ENCODE data around the gene HPS3. TPM values are rescaled to one million over a fixed set of nuclear protein-coding genes. Genes with fewer than 3 reads are reported as not detected.
"Not testable (repeated sequence)": the region's sequence is repeated elsewhere in the genome, so short reads cannot be mapped to it uniquely, and the experiment has no call there.

Gene HPS3
- polyA plus RNA-seq, 1 donor: 13.5 TPM

- no peak for DNase-seq
Observed at GRCh38 chr3:149195221-149195620, 65.8 kb downstream of the HPS3 start.

DNA sequence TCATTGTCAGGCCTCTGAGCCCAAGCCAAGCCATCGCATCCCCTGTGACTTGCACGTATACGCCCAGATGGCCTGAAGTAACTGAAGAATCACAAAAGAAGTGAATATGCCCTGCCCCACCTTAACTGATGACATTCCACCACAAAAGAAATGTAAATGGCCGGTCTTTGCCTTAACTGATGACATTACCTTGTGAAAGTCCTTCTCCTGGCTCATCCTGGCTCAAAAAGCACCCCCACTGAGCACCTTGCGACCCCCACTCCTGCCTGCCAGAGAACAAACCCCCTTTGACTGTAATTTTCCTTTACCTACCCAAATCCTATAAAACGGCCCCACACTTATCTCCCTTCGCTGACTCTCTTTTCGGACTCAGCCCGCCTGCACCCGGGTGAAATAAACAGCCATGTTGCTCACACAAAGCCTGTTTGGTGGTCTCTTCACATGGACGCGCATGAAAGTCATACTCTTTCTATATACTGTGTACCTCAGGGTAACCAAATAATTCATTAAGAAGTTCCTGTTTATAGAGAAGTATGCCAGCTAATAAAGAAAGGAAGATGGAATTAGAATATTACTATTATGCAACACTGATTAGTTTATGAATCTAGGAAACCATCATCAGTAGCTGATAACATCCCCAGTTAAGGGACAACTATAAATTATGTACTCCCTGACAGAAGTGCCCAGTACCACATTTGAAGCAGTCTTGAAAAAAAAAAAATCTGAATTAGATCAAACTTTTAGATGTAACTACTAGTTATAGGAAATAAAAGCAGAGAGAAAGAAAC is 67.6 kb downstream of the HPS3 start:
- DNase-seq: not testable (repeated sequence)

DNA sequence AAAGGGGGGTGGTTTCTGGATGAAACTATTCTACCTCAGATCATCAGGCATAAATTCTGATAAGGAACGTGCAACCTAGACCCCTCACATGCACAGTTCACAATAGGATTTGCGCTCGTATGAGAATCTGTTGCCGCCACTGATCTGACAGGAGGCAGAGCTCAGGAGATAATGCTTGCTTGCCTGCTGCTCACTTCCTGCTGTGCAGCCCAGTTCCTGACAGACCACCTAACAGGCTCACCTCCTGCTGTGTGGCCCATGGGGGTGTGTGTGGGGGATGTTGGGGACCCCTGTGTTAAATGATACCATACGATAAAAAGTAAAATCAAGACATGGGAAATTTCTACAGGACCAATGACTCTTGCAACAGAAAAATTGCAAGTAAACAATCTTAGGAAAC is 68.2 kb downstream of the HPS3 start:
- no peak for DNase-seq

- DNase-seq: no peak
Observed at GRCh38 chr3:149198611-149199010, 69.2 kb downstream of the HPS3 start.

- no peak for DNase-seq
Observed at GRCh38 chr3:149199474-149199873, 70.0 kb downstream of the HPS3 start.

DNA sequence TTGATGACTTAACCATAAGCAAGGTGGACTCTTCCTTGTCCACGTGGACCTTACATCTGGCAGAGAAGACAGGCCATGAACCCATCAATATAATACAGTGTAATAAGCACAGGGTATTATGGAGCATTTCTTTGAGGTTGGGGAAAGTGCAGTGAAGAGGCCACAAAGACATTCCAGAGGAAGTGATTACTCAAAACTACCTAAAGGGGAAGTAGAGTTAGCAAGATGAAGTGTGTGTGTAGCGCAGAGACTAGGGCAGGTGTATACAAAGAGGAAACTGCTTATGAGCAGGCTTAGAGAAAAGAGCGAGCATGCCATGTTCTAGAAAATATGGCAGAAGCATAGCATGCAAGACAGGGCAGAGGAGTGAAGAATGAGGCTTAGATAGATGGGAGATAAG is 74.3 kb downstream of the HPS3 start:
- DNase-seq: no peak

GRCh38 chr3:149204390-149204991 is 75.1 kb downstream of the HPS3 start:
- DNase-seq: no peak

DNA sequence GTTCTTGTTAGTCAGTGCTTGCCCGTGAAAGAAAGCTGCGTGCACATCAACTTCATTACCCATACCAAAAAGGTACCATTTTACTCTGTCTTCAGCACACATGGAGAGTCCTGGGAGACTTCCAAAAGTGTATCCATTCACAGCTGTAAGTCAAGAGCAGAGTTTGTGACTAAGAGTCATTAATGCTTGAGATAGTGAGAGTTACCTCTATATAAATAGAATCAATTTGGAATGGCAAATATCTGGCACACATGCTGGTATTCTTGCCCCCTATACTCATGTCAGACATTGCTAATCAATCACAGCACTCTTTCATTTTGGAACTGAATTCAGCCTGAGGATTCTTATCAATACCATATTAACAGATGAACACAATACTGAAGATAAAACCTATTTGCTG is 78.0 kb downstream of the HPS3 start:
- DNase-seq: no peak

GRCh38 chr3:149209431-149209830 is 80.0 kb downstream of the HPS3 start:
- no peak for DNase-seq

- no peak for DNase-seq
Observed at GRCh38 chr3:149212386-149212785, 82.9 kb downstream of the HPS3 start.

DNA sequence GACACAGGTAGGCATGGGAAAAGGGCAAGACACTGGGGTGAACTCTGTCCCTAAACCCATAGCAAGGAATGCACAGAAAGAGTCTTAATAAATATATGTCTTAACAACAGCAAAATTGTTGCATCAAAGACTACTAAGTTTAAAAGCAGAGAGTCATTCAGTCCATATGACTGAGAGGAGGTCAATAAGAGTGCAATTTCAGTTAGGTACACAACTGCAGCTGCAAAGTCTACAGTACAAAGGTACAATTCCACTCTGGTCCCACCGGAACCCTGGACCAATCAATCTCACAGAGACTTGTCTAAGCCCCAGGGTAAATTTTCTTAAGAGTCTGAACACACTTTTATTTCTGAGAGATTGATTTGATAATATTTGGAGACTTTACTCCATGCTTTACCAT is 85.3 kb downstream of the HPS3 start:
- no peak for DNase-seq

DNA sequence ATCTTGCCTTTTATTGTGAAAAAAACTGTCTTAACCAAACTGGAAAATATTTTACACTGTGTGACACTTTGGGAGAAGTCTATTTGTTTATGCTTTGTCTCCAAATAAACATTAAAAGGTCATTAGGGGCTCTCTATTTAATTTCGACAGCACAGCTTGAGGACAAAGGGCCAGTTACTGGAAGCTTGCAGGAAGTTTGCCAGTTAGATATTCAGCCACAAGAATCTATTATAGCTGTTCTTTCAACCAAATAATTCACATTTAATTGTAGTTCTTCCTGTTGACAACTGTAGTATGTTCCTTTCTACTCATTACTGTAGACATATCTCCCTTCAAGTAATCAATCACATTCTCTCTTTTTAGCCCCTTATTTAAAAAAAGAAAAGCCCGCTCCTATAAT is 86.1 kb downstream of the HPS3 start:
- DNase-seq: no peak

GRCh38 chr3:149216193-149216869 is 86.9 kb downstream of the HPS3 start:
- DNase-seq: no peak

GRCh38 chr3:149217347-149217746 is 87.9 kb downstream of the HPS3 start:
- DNase-seq: no peak

DNA sequence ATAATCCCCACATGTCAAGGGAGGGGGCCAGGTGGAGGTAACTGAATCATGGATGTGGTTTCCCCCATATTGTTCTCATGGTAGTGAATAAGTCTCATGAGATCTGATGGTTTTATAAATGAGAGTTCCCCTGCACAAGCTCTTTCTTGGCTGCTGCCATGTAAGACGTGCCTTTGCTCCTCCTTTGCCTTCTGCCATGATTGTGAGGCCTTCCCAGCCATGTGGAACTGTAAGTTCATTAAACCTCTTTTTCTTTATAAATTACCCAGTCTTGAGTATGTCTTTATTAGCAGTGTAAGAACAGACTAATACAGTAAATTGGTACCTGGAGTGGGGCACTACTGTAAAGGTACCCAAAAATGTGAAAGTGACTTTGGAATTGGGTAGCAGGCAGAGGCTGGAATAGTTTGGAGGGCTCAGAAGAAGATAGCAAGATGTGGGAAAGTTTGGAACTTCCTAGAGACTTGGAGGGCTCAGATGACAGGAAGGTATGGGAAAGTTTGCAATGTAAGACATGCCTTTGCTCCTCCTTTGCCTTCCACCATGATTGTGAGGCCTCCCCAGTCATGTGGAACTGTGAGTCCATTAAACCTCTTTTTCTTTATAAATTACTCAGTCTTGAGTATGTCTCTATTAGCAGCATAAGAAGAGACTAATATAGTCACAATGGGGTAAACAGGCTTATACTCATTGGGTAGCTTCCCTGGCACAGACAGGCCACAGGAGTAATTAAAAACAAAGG is 90.1 kb downstream of the HPS3 start:
- DNase-seq: not testable (repeated sequence)

DNA sequence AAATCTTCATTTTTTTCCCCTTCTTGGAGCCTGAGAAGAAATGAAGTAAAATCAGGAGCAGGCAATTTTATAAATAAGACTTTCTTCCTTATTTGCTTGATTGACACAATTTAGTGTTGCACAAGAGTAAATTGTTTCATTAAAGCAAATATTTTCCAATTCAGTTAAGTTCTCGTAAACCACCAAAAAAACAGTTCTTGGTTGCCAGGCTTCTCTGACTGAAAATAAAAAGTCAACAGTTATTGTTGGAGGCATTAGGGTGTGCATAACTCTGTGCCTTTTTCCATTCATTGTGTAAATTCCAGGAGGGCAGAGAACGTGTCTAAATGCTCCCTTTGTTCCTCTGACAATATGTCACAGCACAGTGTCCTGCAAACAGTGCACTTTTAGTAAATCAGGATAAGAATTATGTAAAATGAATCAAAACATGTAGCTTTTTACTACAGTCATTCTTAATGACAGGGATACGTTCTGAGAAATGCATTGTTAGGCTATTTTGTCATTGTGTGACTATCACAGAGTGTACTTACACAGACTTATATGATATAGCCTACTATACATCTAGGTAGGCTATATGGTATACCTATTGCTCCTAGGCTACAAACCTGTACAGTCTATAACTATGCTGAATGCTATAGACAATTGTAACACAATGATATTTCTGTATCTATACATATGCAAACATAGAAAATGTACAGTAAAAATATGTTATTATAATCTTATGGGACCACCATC is 92.5 kb downstream of the HPS3 start, which contains the start of gene CP:
Gene CP, minus strand, starts transcription at position 47 of the 735 bp plus-strand sequence. Its CDS starts 37 bp downstream, at position 10.
- DNase-seq: no peak

Other genes starting within 250 kb of the HPS3 start
- gene GYG1, start 138.1 kb upstream of the HPS3 start, polyA plus RNA-seq (ENCODE audit: insufficient read length): 76.5 TPM
- gene HLTF, start 43.1 kb upstream of the HPS3 start, polyA plus RNA-seq (ENCODE audit: insufficient read length): 19.3 TPM
- gene CP, start 92.2 kb downstream of the HPS3 start, polyA plus RNA-seq (ENCODE audit: insufficient read length): 2.1 TPM
- gene TM4SF18, start 204.0 kb downstream of the HPS3 start, polyA plus RNA-seq (ENCODE audit: insufficient read length): 12.9 TPM
- gene TM4SF1, start 248.0 kb downstream of the HPS3 start, polyA plus RNA-seq (ENCODE audit: insufficient read length): 34.4 TPM